Keratinocyte (primary cell): ENCODE data around the gene ANXA5. TPM values are rescaled to one million over a fixed set of nuclear protein-coding genes. Genes with fewer than 3 reads are reported as not detected.
A peak's percentile ranks its signal among the peaks of the same experiment; 100 is the strongest.

Experiments
- DNase-seq: peaks from one replicate; pipeline ENCODE4 v3.0.0-alpha.2; 2011; ENCODE audit warnings: low read depth, missing footprints, low spot score
- FAIRE-seq: peaks from 2 replicates; lab custom pipeline; 2011; peaks lifted over from hg19 to GRCh38; lab: Jason Lieb, UNC
- H2AFZ ChIP-seq: 2 replicates; pipeline ENCODE4 v1.6.0; 2012; ENCODE audit warnings: low read length, control low read depth, inconsistent platforms; ENCODE audit not compliant: control insufficient read depth
- H3K27ac ChIP-seq: 2 replicates; pipeline ENCODE4 v1.5.1; 2011; ENCODE audit warnings: low read length; ENCODE audit not compliant: control insufficient read depth, insufficient read depth
- H3K27me3 ChIP-seq: 3 replicates; pipeline ENCODE4 v1.6.0; 2011; ENCODE audit warnings: low read length; ENCODE audit not compliant: control insufficient read depth, insufficient read depth; ENCODE audit errors: extremely low read depth
- H3K36me3 ChIP-seq, 2 experiments: 2 replicates in 1 of 2; 3 replicates in 1 of 2; pipeline ENCODE4 v1.5.1; 2011; ENCODE audit warnings: low read length in 2 of 2, mild to moderate bottlenecking in 1 of 2; ENCODE audit not compliant: control insufficient read depth in 2 of 2, insufficient read depth in 2 of 2; ENCODE audit errors: extremely low read depth in 1 of 2
- H3K4me1 ChIP-seq: 3 replicates; pipeline ENCODE4 v1.5.1; 2011; ENCODE audit warnings: low read length; ENCODE audit not compliant: control insufficient read depth, insufficient read depth; ENCODE audit errors: extremely low read depth
- H3K4me2 ChIP-seq: 3 replicates; pipeline ENCODE4 v1.6.0; 2011; ENCODE audit warnings: low read depth, low read length; ENCODE audit not compliant: control insufficient read depth, insufficient read depth; ENCODE audit errors: extremely low read depth
- H3K4me3 ChIP-seq, 3 experiments: fragments of 200-600 bp in 1 of 3; sonication (generic) in 1 of 3; 2 replicates in 2 of 3; 3 replicates in 1 of 3; pipeline ENCODE4 v1.5.1; 2011 to 2016; ENCODE audit warnings: low read length in 3 of 3, mild to moderate bottlenecking in 3 of 3, control low read depth in 2 of 3, inconsistent platforms in 1 of 3, low read depth in 1 of 3, mixed read lengths in 1 of 3, mixed run types in 1 of 3, moderate library complexity in 1 of 3; ENCODE audit not compliant: control insufficient read depth in 2 of 3, insufficient read depth in 2 of 3; ENCODE audit errors: extremely low read depth in 1 of 3
- H3K79me2 ChIP-seq: 2 replicates; pipeline ENCODE4 v1.6.0; 2012; ENCODE audit warnings: low read length; ENCODE audit not compliant: control insufficient read depth, insufficient read depth
- H3K9ac ChIP-seq: 3 replicates; pipeline ENCODE4 v1.6.0; 2011; ENCODE audit warnings: low read length; ENCODE audit not compliant: control insufficient read depth, insufficient read depth; ENCODE audit errors: extremely low read depth
- H3K9me1 ChIP-seq: 3 replicates; pipeline ENCODE4 v1.6.0; 2011; ENCODE audit warnings: low read length; ENCODE audit not compliant: control insufficient read depth, insufficient read depth; ENCODE audit errors: extremely low read depth
- H3K9me3 ChIP-seq: 2 replicates; pipeline ENCODE4 v1.5.1; 2012; ENCODE audit warnings: low read depth, low read length; ENCODE audit not compliant: control insufficient read depth
- H4K20me1 ChIP-seq: 3 replicates; pipeline ENCODE4 v1.6.0; 2011; ENCODE audit warnings: low read length; ENCODE audit not compliant: control insufficient read depth, insufficient read depth; ENCODE audit errors: extremely low read depth
- EZH2 ChIP-seq: IDR thresholded peaks from one replicate; pipeline ENCODE4 v1.6.1; 2012; ENCODE audit warnings: inconsistent platforms, mild to moderate bottlenecking, low read length, moderate library complexity
- dilution Hi-C: fragments of 300-500 bp; cut with MboI; formaldehyde crosslinking; loops from one replicate; pipeline ENCODE4 v1.7.0; 2020; ENCODE audit warnings: low sequenced_read_pairs; ENCODE audit not compliant: extremely low pct_ligation_motif_present
- polyA plus RNA-seq, 5 experiments: library from polyadenylated mRNA; depleted of rRNA in 3 of 5; stranded (reverse) in 3 of 5; stranded (forward) in 1 of 5; unstranded in 1 of 5; fragments of >200 nt; gene quantifications; 1 replicate in 1 of 5; 2 replicates in 3 of 5; 3 replicates in 1 of 5; pipeline versions ENCODE4 v1.2.1 to v1.2.3, GENCODE V29; 2011 to 2012; ENCODE audit warnings: missing spikeins in 2 of 5, low read depth in 1 of 5, low replicate concordance in 1 of 5
- TF ChIP-seq, protein P1 (sequence below), 3 experiments: IDR thresholded peaks in 1 of 3; conservative IDR thresholded peaks in 1 of 3; optimal IDR thresholded peaks in 1 of 3; 2 replicates in 2 of 3; 3 replicates in 1 of 3; pipeline versions ENCODE3 to v1.5.1; 2011; ENCODE audit warnings: low read length in 3 of 3, mild to moderate bottlenecking in 3 of 3, moderate library complexity in 2 of 3, control low read depth in 1 of 3, inconsistent platforms in 1 of 3; ENCODE audit not compliant: insufficient read depth in 2 of 3; ENCODE audit errors: extremely low read depth in 1 of 3

The ANXA5 gene
- polyA plus RNA-seq, 1 donor (not counting 4 experiments of a cell fraction or from before 2014, with no cell fraction given): 512 TPM

DNA sequence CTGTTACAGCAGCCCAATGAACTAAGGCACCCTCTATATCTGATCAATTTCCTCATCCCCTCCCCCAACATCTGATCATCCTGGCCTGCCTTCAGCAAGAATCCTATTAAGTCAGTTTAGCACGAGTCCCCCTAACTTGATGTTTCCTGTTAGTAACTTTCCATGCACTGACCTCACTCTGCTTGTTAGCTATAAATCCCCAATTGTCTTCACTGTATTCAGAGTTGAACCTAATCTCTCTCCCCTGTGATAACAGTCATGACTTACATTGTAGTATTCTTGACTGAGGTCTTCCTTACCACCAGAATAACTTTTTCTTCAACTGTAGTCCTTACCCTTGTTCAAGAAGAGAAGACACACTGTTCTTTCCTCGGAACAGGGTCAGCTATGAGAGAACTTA is 8.5 kb downstream of the ANXA5 start:
- H3K9me1 ChIP-seq: peaks cover 4% of the 10 kb centered on the region
- H4K20me1 ChIP-seq: peaks cover 4% of the 10 kb centered on the region
- dilution Hi-C loops: no loop called here
- peak overlapping the region; percentile 6 for H3K27ac ChIP-seq
- H3K4me2 ChIP-seq: no peak overlapping the region
- H3K9me3 ChIP-seq: no peaks in the 10 kb centered on the region
- DNase-seq: no peak
- peaks cover 34% of the 10 kb centered on the region for H3K4me1 ChIP-seq
- no peak overlapping the region for H3K4me3 ChIP-seq
- TF ChIP-seq EZH2: no peak
- TF ChIP-seq, protein P1, sequence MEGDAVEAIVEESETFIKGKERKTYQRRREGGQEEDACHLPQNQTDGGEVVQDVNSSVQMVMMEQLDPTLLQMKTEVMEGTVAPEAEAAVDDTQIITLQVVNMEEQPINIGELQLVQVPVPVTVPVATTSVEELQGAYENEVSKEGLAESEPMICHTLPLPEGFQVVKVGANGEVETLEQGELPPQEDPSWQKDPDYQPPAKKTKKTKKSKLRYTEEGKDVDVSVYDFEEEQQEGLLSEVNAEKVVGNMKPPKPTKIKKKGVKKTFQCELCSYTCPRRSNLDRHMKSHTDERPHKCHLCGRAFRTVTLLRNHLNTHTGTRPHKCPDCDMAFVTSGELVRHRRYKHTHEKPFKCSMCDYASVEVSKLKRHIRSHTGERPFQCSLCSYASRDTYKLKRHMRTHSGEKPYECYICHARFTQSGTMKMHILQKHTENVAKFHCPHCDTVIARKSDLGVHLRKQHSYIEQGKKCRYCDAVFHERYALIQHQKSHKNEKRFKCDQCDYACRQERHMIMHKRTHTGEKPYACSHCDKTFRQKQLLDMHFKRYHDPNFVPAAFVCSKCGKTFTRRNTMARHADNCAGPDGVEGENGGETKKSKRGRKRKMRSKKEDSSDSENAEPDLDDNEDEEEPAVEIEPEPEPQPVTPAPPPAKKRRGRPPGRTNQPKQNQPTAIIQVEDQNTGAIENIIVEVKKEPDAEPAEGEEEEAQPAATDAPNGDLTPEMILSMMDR (optimal IDR thresholded peaks at IDR 0.05 in 1 of 3, IDR thresholded peaks at IDR 0.05 in 1 of 3, conservative IDR thresholded peaks at IDR 0.05 in 1 of 3; ENCODE audit: extremely low read depth in 1 of 3, insufficient read depth in 2 of 3, low read length in 3 of 3): no peak
- no peaks in the 10 kb centered on the region for H3K27me3 ChIP-seq
- no peak overlapping the region for H2AFZ ChIP-seq
- FAIRE-seq: no peak
- no peak overlapping the region for H3K9ac ChIP-seq
- peaks cover 71% of the 10 kb centered on the region for H3K79me2 ChIP-seq
- H3K36me3 ChIP-seq: peaks cover 18 to 39% of the 10 kb centered on the region in 2 experiments

DNA sequence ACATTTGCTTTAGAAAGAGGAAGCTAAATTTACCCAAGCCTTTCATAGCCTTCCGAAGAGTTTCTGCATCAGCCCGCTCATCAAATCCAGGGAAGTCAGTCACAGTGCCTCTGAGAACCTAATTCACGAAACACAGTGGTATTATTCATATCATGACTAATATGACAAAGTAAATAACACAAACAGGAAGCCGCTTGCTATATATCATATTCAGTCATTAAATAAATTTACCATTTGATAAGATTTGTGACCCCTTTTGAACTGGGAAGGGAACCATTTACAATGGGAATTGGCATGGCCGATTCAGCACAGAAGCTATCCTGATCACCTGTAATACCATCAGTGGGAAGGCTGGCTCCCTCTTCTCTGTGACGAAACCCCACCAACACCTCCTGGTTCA is 10.5 kb downstream of the ANXA5 start:
- DNase-seq (no peak), FAIRE-seq (no peak)
- no peak overlapping the region for H3K4me2 ChIP-seq
- no peak overlapping the region for H3K9ac ChIP-seq
- H3K9me3 ChIP-seq: no peaks in the 10 kb centered on the region
- no peak overlapping the region for H3K27ac ChIP-seq
- dilution Hi-C loops: no loop called here
- peaks cover 56% of the 10 kb centered on the region for H3K79me2 ChIP-seq
- no peak overlapping the region for H2AFZ ChIP-seq
- H3K27me3 ChIP-seq: no peaks in the 10 kb centered on the region
- peaks cover 21% of the 10 kb centered on the region for H3K4me1 ChIP-seq
- TF ChIP-seq, protein P1 (optimal IDR thresholded peaks at IDR 0.05 in 1 of 3, IDR thresholded peaks at IDR 0.05 in 1 of 3, conservative IDR thresholded peaks at IDR 0.05 in 1 of 3; ENCODE audit: extremely low read depth in 1 of 3, insufficient read depth in 2 of 3, low read length in 3 of 3): no peak
- no peak for TF ChIP-seq EZH2
- H3K9me1 ChIP-seq: peaks cover 4% of the 10 kb centered on the region
- peaks cover 23 to 36% of the 10 kb centered on the region in 2 experiments for H3K36me3 ChIP-seq
- H4K20me1 ChIP-seq: peaks cover 4% of the 10 kb centered on the region
- H3K4me3 ChIP-seq: no peak overlapping the region
